ENCODE data around the gene KLK11. TPM values are rescaled to one million over a fixed set of nuclear protein-coding genes. Genes with fewer than 3 reads are reported as not detected.

The KLK11 gene
- total and polyA plus RNA-seq, 2 donors (not counting 1 experiment from before 2014, with no cell fraction given), result not detected

- ChIA-PET CTCF (no interaction called here), POLR2A (no interaction called here)
- WGBS (ENCODE audit: insufficient coverage), result 53% methylated on average over 8 of the region's 8 CpGs
- H3K27me3 Mint-ChIP-seq, result peaks cover 57% of the 10 kb centered on the region
- H3K4me1 Mint-ChIP-seq, result no peaks in the 10 kb centered on the region
- H2AFZ ChIP-seq (ENCODE audit: insufficient read depth, low read depth, low read length, poor library complexity, severe bottlenecking), result no peak overlapping the region
- H3K4me2 ChIP-seq (replicated peaks; ENCODE audit: low read depth, low read length, poor library complexity, severe bottlenecking), result no peak overlapping the region
- H3K27ac ChIP-seq (ENCODE audit: low read length in 2 of 2), result no peak overlapping the region
- intact Hi-C loops (cut with micrococcal nuclease), result no loop called here
- no peaks in the 10 kb centered on the region for H3K4me1 ChIP-seq (ENCODE audit: control insufficient read depth in 2 of 2, insufficient read depth in 2 of 2, low read length in 2 of 2)
- DNase-seq (no peak), ATAC-seq (ENCODE audit: low read depth) (no peak)
- H3K36me3 ChIP-seq (replicated peaks in 1 of 2; ENCODE audit: control extremely low read depth in 1 of 2, control insufficient read depth in 1 of 2, extremely low read depth in 1 of 2, insufficient read depth in 2 of 2, low read length in 1 of 2), result no peaks in the 10 kb centered on the region
- no peaks in the 10 kb centered on the region for H3K79me2 ChIP-seq (ENCODE audit: control insufficient read depth, insufficient read depth, low read length)
- H3K27ac Mint-ChIP-seq, result no peak overlapping the region
- H3K9ac ChIP-seq (ENCODE audit: low read length), result no peak overlapping the region
- no peak for TF ChIP-seq EZH2 (IDR thresholded peaks at IDR 0.05; ENCODE audit: borderline replicate concordance, insufficient read depth, low read depth, low read length, poor library complexity, severe bottlenecking)
- no peak for TF ChIP-seq CTCF (IDR thresholded peaks at IDR 0.05)
- no peaks in the 10 kb centered on the region for H3K9me3 Mint-ChIP-seq (ENCODE audit: insufficient read depth)
- no peaks in the 10 kb centered on the region for H4K20me1 ChIP-seq (ENCODE audit: control insufficient read depth, insufficient read depth, low read length, poor library complexity, severe bottlenecking)
- H3K27me3 ChIP-seq (replicated peaks in 1 of 4; ENCODE audit: control extremely low read depth in 1 of 4, control insufficient read depth in 3 of 4, insufficient read depth in 4 of 4, low read length in 3 of 4), result peaks cover 0 to 16% (median 0%) of the 10 kb centered on the region in 4 experiments
- no peak overlapping the region for H3K4me3 Mint-ChIP-seq
- peaks cover 0 to 2% (median 0%) of the 10 kb centered on the region in 3 donors for H3K9me3 ChIP-seq (ENCODE audit: control extremely low read depth in 1 of 3, control insufficient read depth in 2 of 3, insufficient read depth in 1 of 3, low read length in 2 of 3)
- H3K4me3 ChIP-seq (ENCODE audit: control extremely low read depth in 1 of 5, extremely low read depth in 1 of 5, insufficient read depth in 1 of 5, low read depth in 2 of 5, low read length in 4 of 5), result no peak overlapping the region
Measured at GRCh38 chr19:50979758-50980157, 46.7 kb downstream of the KLK11 start.

GRCh38 chr19:50978772-50979390 lies 47.5 kb downstream of the KLK11 start:
- Mint-ChIP-seq H3K4me1 (no peaks in the 10 kb centered on the region), H3K27ac (no peak overlapping the region), H3K9me3 (ENCODE audit: insufficient read depth) (no peaks in the 10 kb centered on the region), H3K27me3 (peaks cover 60% of the 10 kb centered on the region), H3K4me3 (no peak overlapping the region)
- H3K27me3 ChIP-seq (replicated peaks in 1 of 4; ENCODE audit: control extremely low read depth in 1 of 4, control insufficient read depth in 3 of 4, insufficient read depth in 4 of 4, low read length in 3 of 4), result peaks cover 0 to 16% (median 0%) of the 10 kb centered on the region in 4 experiments
- TF ChIP-seq EZH2 (IDR thresholded peaks at IDR 0.05; ENCODE audit: borderline replicate concordance, insufficient read depth, low read depth, low read length, poor library complexity, severe bottlenecking) (no peak), CTCF (IDR thresholded peaks at IDR 0.05) (no peak)
- H3K4me2 ChIP-seq (replicated peaks; ENCODE audit: low read depth, low read length, poor library complexity, severe bottlenecking), result no peak overlapping the region
- H3K79me2 ChIP-seq (ENCODE audit: control insufficient read depth, insufficient read depth, low read length), result no peaks in the 10 kb centered on the region
- H3K4me1 ChIP-seq (ENCODE audit: control insufficient read depth in 2 of 2, insufficient read depth in 2 of 2, low read length in 2 of 2), result no peaks in the 10 kb centered on the region
- H2AFZ ChIP-seq (ENCODE audit: insufficient read depth, low read depth, low read length, poor library complexity, severe bottlenecking), result no peak overlapping the region
- CTCF ChIA-PET, result no interaction called here
- no peak overlapping the region for H3K9ac ChIP-seq (ENCODE audit: low read length)
- no peak overlapping the region for H3K27ac ChIP-seq (ENCODE audit: low read length in 2 of 2)
- H3K4me3 ChIP-seq (ENCODE audit: control extremely low read depth in 1 of 5, extremely low read depth in 1 of 5, insufficient read depth in 1 of 5, low read depth in 2 of 5, low read length in 4 of 5), result no peak overlapping the region
- DNase-seq (no peak), ATAC-seq (ENCODE audit: low read depth) (no peak)
- H3K9me3 ChIP-seq (ENCODE audit: control extremely low read depth in 1 of 3, control insufficient read depth in 2 of 3, insufficient read depth in 1 of 3, low read length in 2 of 3), result peaks cover 0 to 2% (median 0%) of the 10 kb centered on the region in 3 donors
- H3K36me3 ChIP-seq (replicated peaks in 1 of 2; ENCODE audit: control extremely low read depth in 1 of 2, control insufficient read depth in 1 of 2, extremely low read depth in 1 of 2, insufficient read depth in 2 of 2, low read length in 1 of 2), result no peaks in the 10 kb centered on the region
- intact Hi-C loops (cut with micrococcal nuclease), result no loop called here
- WGBS (ENCODE audit: insufficient coverage), result 87% methylated on average over 3 of the region's 5 CpGs
- POLR2A ChIA-PET, result no interaction called here
- H4K20me1 ChIP-seq (ENCODE audit: control insufficient read depth, insufficient read depth, low read length, poor library complexity, severe bottlenecking), result no peaks in the 10 kb centered on the region

Measured in B cell (primary cell).